Uterus (tissue), 4 donors: ENCODE measurements around the gene EVI5. TPM values are rescaled to one million over a fixed set of nuclear protein-coding genes. Genes with fewer than 3 reads are reported as not detected.

Experiments used
- DNase-seq, 2 donors: peaks; one replicate each; pipeline ENCODE4 v3.0.0-alpha.2; 2019 to 2020
- H3K27ac ChIP-seq, 2 donors: fragments of 200-600 bp; sonication (generic); 1 replicate in 1 of 2; 2 replicates in 1 of 2; pipeline ENCODE4 v1.5.1; 2016 to 2018
- H3K27me3 ChIP-seq, 2 donors: fragments of 200-600 bp; sonication (generic); one replicate each; pipeline ENCODE4 v1.5.1; 2018 to 2019; ENCODE audit warnings: control low read depth in 1 of 2
- H3K36me3 ChIP-seq, 2 donors: fragments of 200-600 bp; sonication (generic); one replicate each; pipeline ENCODE4 v1.5.1; 2019; ENCODE audit warnings: control low read depth in 1 of 2
- H3K4me1 ChIP-seq, 2 donors: fragments of 200-600 bp; sonication (generic); one replicate each; pipeline ENCODE4 v1.5.1; 2018 to 2019; ENCODE audit warnings: control low read depth in 1 of 2
- H3K4me3 ChIP-seq, 2 donors: fragments of 200-600 bp; sonication (generic); 1 replicate in 1 of 2; 2 replicates in 1 of 2; pipeline ENCODE4 v1.5.1; 2018 to 2019; ENCODE audit warnings: mild to moderate bottlenecking in 1 of 2
- H3K9me3 ChIP-seq, 2 donors: fragments of 200-600 bp; sonication (generic); one replicate each; pipeline ENCODE4 v1.5.1; 2019; ENCODE audit warnings: control low read depth in 1 of 2
- POLR2A ChIP-seq, 2 donors: fragments of 450-650 bp; IDR thresholded peaks; one replicate each; pipeline ENCODE4 v1.6.1; 2016; ENCODE audit warnings: antibody characterized with exemption in 2 of 2, mild to moderate bottlenecking in 1 of 2, moderate library complexity in 1 of 2
- intact Hi-C: fragments of 100-400 bp; cut with DNase I; formaldehyde crosslinking; loops from one replicate; pipeline ENCODE4 v1.15.1; 2023; ENCODE audit warnings: low total_unique reads
- total RNA-seq, 4 donors: library from RNA; depleted of rRNA in 3 of 4; stranded (reverse); fragments of >200 nt in 3 of 4; gene quantifications; one replicate each; pipeline versions ENCODE4 v1.1.0 to v1.2.4, GENCODE V29; 2014 to 2023
- TF ChIP-seq, protein P1 (sequence below), 4 experiments: fragments of 200-600 bp in 2 of 4; fragments of 450-650 bp in 2 of 4; sonication (generic) in 2 of 4; IDR thresholded peaks; one replicate each; pipeline ENCODE4 v1.5.1; 2016 to 2019; ENCODE audit warnings: antibody characterized with exemption in 4 of 4, mild to moderate bottlenecking in 2 of 4, moderate library complexity in 1 of 4
- donor health status: DM: yes; HTN: yes; CAD: no.

Gene EVI5
- total RNA-seq, 4 donors from 2014 or later = 53.0 to 112 (median 58.4) TPM

DNA sequence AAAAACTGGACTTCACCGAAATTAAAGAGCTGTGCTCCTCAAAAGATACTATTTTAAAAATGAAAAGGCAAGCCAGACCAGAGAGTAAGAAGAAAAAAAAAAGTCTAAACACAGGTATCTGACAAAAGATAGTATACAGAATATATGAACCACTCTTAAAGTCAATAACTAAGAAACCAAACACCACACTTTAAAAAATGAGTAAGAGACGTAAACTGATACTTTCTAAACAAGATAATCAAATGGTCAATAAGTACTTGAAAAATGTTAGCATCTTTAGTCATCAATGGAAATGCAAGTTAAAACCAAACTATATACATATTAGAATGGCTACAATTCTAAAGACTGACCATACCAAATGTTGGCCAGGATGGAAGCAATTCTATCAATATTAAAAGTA is 77.6 kb downstream of the EVI5 start:
- intact Hi-C loops = no loop called here
- Histone ChIP-seq H3K4me1 (no peaks in the 10 kb centered on the region), H3K4me3 (no peak overlapping the region), H3K27me3 (no peaks in the 10 kb centered on the region), H3K9me3 (no peaks in the 10 kb centered on the region), H3K27ac (no peak overlapping the region), H3K36me3 (no peaks in the 10 kb centered on the region)
- no peak for TF ChIP-seq POLR2A (IDR thresholded peaks at IDR 0.05)
- no peak for DNase-seq

GRCh38 chr1:92705446-92705845 is 79.5 kb downstream of the EVI5 start:
- H3K36me3 ChIP-seq = no peaks in the 10 kb centered on the region
- no peak overlapping the region for H3K27ac ChIP-seq
- H3K27me3 ChIP-seq = no peaks in the 10 kb centered on the region
- H3K4me3 ChIP-seq = no peak overlapping the region
- no peaks in the 10 kb centered on the region for H3K9me3 ChIP-seq
- DNase-seq = no peak
- TF ChIP-seq, protein P1, sequence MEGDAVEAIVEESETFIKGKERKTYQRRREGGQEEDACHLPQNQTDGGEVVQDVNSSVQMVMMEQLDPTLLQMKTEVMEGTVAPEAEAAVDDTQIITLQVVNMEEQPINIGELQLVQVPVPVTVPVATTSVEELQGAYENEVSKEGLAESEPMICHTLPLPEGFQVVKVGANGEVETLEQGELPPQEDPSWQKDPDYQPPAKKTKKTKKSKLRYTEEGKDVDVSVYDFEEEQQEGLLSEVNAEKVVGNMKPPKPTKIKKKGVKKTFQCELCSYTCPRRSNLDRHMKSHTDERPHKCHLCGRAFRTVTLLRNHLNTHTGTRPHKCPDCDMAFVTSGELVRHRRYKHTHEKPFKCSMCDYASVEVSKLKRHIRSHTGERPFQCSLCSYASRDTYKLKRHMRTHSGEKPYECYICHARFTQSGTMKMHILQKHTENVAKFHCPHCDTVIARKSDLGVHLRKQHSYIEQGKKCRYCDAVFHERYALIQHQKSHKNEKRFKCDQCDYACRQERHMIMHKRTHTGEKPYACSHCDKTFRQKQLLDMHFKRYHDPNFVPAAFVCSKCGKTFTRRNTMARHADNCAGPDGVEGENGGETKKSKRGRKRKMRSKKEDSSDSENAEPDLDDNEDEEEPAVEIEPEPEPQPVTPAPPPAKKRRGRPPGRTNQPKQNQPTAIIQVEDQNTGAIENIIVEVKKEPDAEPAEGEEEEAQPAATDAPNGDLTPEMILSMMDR (IDR thresholded peaks at IDR 0.05) = no peak
- no peak for TF ChIP-seq POLR2A (IDR thresholded peaks at IDR 0.05)
- H3K4me1 ChIP-seq = no peaks in the 10 kb centered on the region
- intact Hi-C loops = no loop called here

GRCh38 chr1:92701147-92701546 is 83.8 kb downstream of the EVI5 start:
- H3K4me1 ChIP-seq = no peaks in the 10 kb centered on the region
- H3K27me3 ChIP-seq = no peaks in the 10 kb centered on the region
- TF ChIP-seq POLR2A (IDR thresholded peaks at IDR 0.05) = no peak
- TF ChIP-seq, protein P1 (IDR thresholded peaks at IDR 0.05) = no peak
- no peak overlapping the region for H3K27ac ChIP-seq
- H3K36me3 ChIP-seq = no peaks in the 10 kb centered on the region
- H3K9me3 ChIP-seq = no peaks in the 10 kb centered on the region
- intact Hi-C loops = no loop called here
- H3K4me3 ChIP-seq = no peak overlapping the region
- DNase-seq = no peak

DNA sequence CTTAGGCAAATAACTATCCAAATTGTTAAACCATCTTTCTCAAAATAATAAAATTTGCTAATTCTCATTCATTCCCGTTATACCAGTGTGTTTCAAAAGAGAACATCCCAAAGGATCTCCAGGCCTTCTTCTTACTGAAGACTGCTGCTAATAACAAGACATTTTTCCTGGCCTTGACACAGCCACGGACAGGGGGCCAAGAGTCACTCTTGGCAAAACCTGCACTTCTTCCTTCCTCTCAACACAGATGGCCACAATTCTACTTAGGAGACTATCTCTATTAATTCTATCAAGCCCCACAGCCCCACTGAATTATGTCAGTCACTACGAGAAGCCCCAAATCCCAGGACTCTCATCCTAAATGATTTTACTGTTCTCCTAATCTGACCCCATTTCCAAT is 86.0 kb downstream of the EVI5 start:
- no peak for DNase-seq
- no peak overlapping the region for H3K27ac ChIP-seq
- no peaks in the 10 kb centered on the region for H3K27me3 ChIP-seq
- H3K9me3 ChIP-seq = no peaks in the 10 kb centered on the region
- H3K4me3 ChIP-seq = no peak overlapping the region
- H3K4me1 ChIP-seq = no peaks in the 10 kb centered on the region
- intact Hi-C loops = no loop called here
- TF ChIP-seq POLR2A (IDR thresholded peaks at IDR 0.05) = no peak
- TF ChIP-seq, protein P1 (IDR thresholded peaks at IDR 0.05) = no peak
- no peaks in the 10 kb centered on the region for H3K36me3 ChIP-seq

DNA sequence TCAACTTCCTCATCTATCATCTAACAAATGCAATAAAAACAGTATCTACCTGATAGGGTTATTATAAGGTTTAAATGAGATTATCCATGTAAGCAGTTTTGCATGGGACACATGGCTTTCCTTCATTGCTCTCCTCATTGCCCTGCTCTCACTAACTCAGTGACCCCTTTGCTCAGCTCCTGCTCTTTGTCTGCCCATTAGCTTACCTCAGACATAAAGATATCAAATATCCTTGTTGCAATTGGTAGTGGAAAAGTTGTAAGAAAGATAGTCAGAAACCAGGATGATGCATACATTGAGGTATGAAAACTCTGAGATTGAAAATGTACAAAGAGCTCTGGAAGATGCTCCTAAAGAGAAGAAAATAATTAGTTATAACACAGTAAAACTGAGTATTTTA is 89.8 kb downstream of the EVI5 start:
- no peak for TF ChIP-seq POLR2A (IDR thresholded peaks at IDR 0.05)
- TF ChIP-seq, protein P1 (IDR thresholded peaks at IDR 0.05) = no peak
- Histone ChIP-seq H3K27me3 (no peaks in the 10 kb centered on the region), H3K36me3 (no peaks in the 10 kb centered on the region), H3K4me1 (no peaks in the 10 kb centered on the region), H3K4me3 (no peak overlapping the region), H3K9me3 (no peaks in the 10 kb centered on the region), H3K27ac (no peak overlapping the region)
- no peak for DNase-seq
- intact Hi-C loops = no loop called here

DNA sequence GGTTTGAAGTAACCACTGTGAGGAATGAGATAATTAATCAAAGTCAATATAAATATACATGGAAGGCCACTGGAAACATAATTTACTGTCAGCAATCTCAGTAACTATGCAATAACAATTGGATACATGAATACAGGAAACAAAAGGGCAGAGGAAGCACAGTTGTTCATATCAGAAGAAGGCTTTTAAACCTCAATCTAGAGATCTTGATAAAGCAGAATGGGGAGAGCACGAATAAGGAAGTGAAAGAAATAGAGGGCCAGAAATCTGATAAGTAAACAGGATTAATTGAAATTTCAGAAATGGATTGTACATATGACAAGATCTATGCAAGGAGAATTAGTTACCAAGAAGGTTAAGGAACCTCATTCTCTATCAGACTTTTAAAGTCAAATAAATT is 93.0 kb downstream of the EVI5 start:
- no peaks in the 10 kb centered on the region for H3K27me3 ChIP-seq
- intact Hi-C loops = no loop called here
- no peaks in the 10 kb centered on the region for H3K4me1 ChIP-seq
- no peak for DNase-seq
- H3K9me3 ChIP-seq = no peaks in the 10 kb centered on the region
- no peaks in the 10 kb centered on the region for H3K36me3 ChIP-seq
- TF ChIP-seq, protein P1 (IDR thresholded peaks at IDR 0.05) = no peak
- no peak for TF ChIP-seq POLR2A (IDR thresholded peaks at IDR 0.05)
- H3K4me3 ChIP-seq = no peak overlapping the region
- H3K27ac ChIP-seq = no peak overlapping the region
